GM19395 (cell line): ENCODE measurements around the gene SLC2A9.

Experiments
- ATAC-seq: cut with Tn5 transposase; IDR thresholded peaks from one replicate; pipeline ENCODE4 v1.9.1; 2021; ENCODE audit warnings: mild to moderate bottlenecking, moderate library complexity; ENCODE audit not compliant: unreplicated experiment

SLC2A9 gene

GRCh38 chr4:10020871-10021652 is at the start of gene SLC2A9:
TSS of gene SLC2A9 (minus strand) at chr4:10021497. CDS start at chr4:10021429, 68 bp downstream.
- no peak for ATAC-seq

GRCh38 chr4:10069075-10069642 is 47.9 kb upstream of the SLC2A9 start:
- no peak for ATAC-seq

- no peak for ATAC-seq
These were observed 45.7 kb upstream of the SLC2A9 start for GRCh38 chr4:10066670-10067651.

GRCh38 chr4:10066206-10066605 is 44.9 kb upstream of the SLC2A9 start:
- no peak for ATAC-seq

GRCh38 chr4:10063544-10064300 is 42.4 kb upstream of the SLC2A9 start:
- ATAC-seq, result no peak

- no peak for ATAC-seq
These were observed 40.5 kb upstream of the SLC2A9 start for GRCh38 chr4:10061650-10062415.

GRCh38 chr4:10058371-10058770 is 37.1 kb upstream of the SLC2A9 start:
- no peak for ATAC-seq

- no peak for ATAC-seq
These were observed 35.7 kb upstream of the SLC2A9 start for GRCh38 chr4:10057023-10057395.

GRCh38 chr4:10056334-10057022 is 35.2 kb upstream of the SLC2A9 start:
- no peak for ATAC-seq

GRCh38 chr4:10055871-10056270 is 34.6 kb upstream of the SLC2A9 start:
- ATAC-seq, result no peak

- ATAC-seq, result no peak
These were observed 33.3 kb upstream of the SLC2A9 start for GRCh38 chr4:10054571-10055041.

- no peak for ATAC-seq
These were observed 32.5 kb upstream of the SLC2A9 start for GRCh38 chr4:10053635-10054453.

- ATAC-seq, result no peak
These were observed 30.3 kb upstream of the SLC2A9 start for GRCh38 chr4:10051517-10052135.

GRCh38 chr4:10050721-10051120 is 29.4 kb upstream of the SLC2A9 start:
- no peak for ATAC-seq

GRCh38 chr4:10050261-10050661 is 29.0 kb upstream of the SLC2A9 start:
- no peak for ATAC-seq

- ATAC-seq, result no peak
These were observed 27.8 kb upstream of the SLC2A9 start for GRCh38 chr4:10048941-10049697.

- ATAC-seq, result no peak
These were observed 26.7 kb upstream of the SLC2A9 start for GRCh38 chr4:10047967-10048366.
